ENCODE measurements around the gene HGFAC.

GRCh38 chr4:3481113-3481531, 39.4 kb downstream of the HGFAC start:
- TF ChIP-seq CTCF (conservative IDR thresholded peaks at IDR 0.05 in 1 of 2, IDR thresholded peaks at IDR 0.05 in 1 of 2; ENCODE audit: extremely low read depth in 1 of 2, insufficient read depth in 1 of 2, low read depth in 1 of 2, low read length in 2 of 2) (no peak), EZH2 (IDR thresholded peaks at IDR 0.05; ENCODE audit: borderline replicate concordance, low read length) (no peak)

Data from mammary epithelial cell (primary cell).